Chondrocyte (in vitro differentiated cells): ENCODE data around the gene ZNF556. TPM values are rescaled to one million over a fixed set of nuclear protein-coding genes. Genes with fewer than 3 reads are reported as not detected.

Experiments
- DNase-seq: peaks from one replicate; pipeline ENCODE4 v3.0.0; 2021; ENCODE audit warnings: mixed read lengths, low spot score
- H3K27ac Mint-ChIP-seq: one replicate; pipeline ENCODE4 v1.8.0; 2021; ENCODE audit warnings: mild to moderate bottlenecking, moderate library complexity, mixed read lengths; ENCODE audit not compliant: unreplicated experiment
- H3K27me3 Mint-ChIP-seq: 2 replicates; pipeline ENCODE4 v1.8.0; 2021; ENCODE audit warnings: low read depth, mixed read lengths
- H3K36me3 Mint-ChIP-seq: 2 replicates; pipeline ENCODE4 v1.8.0; 2021; ENCODE audit warnings: low read depth, mixed read lengths
- H3K4me1 Mint-ChIP-seq: 2 replicates; pipeline ENCODE4 v1.8.0; 2021; ENCODE audit warnings: low read depth, mild to moderate bottlenecking, mixed read lengths
- H3K4me3 Mint-ChIP-seq: one replicate; pipeline ENCODE4 v1.8.0; 2021; ENCODE audit warnings: mild to moderate bottlenecking, moderate library complexity, mixed read lengths; ENCODE audit not compliant: unreplicated experiment
- H3K9me3 Mint-ChIP-seq: 2 replicates; pipeline ENCODE4 v1.8.0; 2021; ENCODE audit warnings: low read depth, mixed read lengths
- CTCF ChIP-seq: fragments of 200-600 bp; sonication (generic); IDR thresholded peaks from 2 replicates; pipeline ENCODE4 v1.5.0; 2021; ENCODE audit warnings: antibody characterized with exemption, mild to moderate bottlenecking, moderate library complexity
- long read RNA-seq: library from polyadenylated mRNA; stranded (forward); transcript quantifications from one replicate; pipeline ENCODE4 v2.0.0, GENCODE V29; 2021
- total RNA-seq: library from RNA; stranded (reverse); gene quantifications from 3 replicates; pipeline ENCODE4 v1.2.1, GENCODE V29; 2021

Gene ZNF556
- not detected in 3 replicates for total RNA-seq
- long read RNA-seq, result 0 reads

GRCh38 chr19:2867025-2867991, at the start of gene ZNF556:
Gene ZNF556 (plus strand): TSS chr19:2867335. CDS start chr19:2867422, 87 bp downstream.
- Mint-ChIP-seq H3K36me3 (peaks cover 2% of the 10 kb centered on the region), H3K27me3 (peaks cover 4% of the 10 kb centered on the region), H3K27ac (no peak within 1 kb of the TSS), H3K4me3 (no peak within 1 kb of the TSS), H3K4me1 (no peaks in the 10 kb centered on the region), H3K9me3 (peaks cover 3% of the 10 kb centered on the region)
- DNase-seq, result no peak
- no peak for TF ChIP-seq CTCF

GRCh38 chr19:2819540-2820111, 47.5 kb upstream of the ZNF556 start, which contains the start of gene ZNF554:
Gene ZNF554 (plus strand): TSS chr19:2819868. CDS start chr19:2820072, 204 bp downstream.
- H3K27ac Mint-ChIP-seq, result peak within 1 kb of the TSS; percentile 38
- peak; percentile 98 for DNase-seq
- peak; percentile 90 for TF ChIP-seq CTCF
- peak within 1 kb of the TSS; percentile 78 for H3K4me3 Mint-ChIP-seq
- no peaks in the 10 kb centered on the region for H3K27me3 Mint-ChIP-seq
- H3K36me3 Mint-ChIP-seq, result peaks cover 5% of the 10 kb centered on the region
- peaks cover 3% of the 10 kb centered on the region for H3K4me1 Mint-ChIP-seq
- H3K9me3 Mint-ChIP-seq, result peaks cover 2% of the 10 kb centered on the region

- peaks cover 8% of the 10 kb centered on the region for H3K36me3 Mint-ChIP-seq
- peaks cover 3% of the 10 kb centered on the region for H3K9me3 Mint-ChIP-seq
- H3K27me3 Mint-ChIP-seq, result no peaks in the 10 kb centered on the region
- H3K4me1 Mint-ChIP-seq, result peaks cover 3% of the 10 kb centered on the region
- DNase-seq, result no peak
- TF ChIP-seq CTCF, result no peak
- H3K4me3 Mint-ChIP-seq, result peak overlapping the region; percentile 78
- H3K27ac Mint-ChIP-seq, result peak overlapping the region; percentile 38
Observed at GRCh38 chr19:2820112-2820702, 46.9 kb upstream of the ZNF556 start.

- H3K36me3 Mint-ChIP-seq, result peaks cover 21% of the 10 kb centered on the region
- H3K27ac Mint-ChIP-seq, result no peak overlapping the region
- no peaks in the 10 kb centered on the region for H3K27me3 Mint-ChIP-seq
- H3K4me3 Mint-ChIP-seq, result no peak overlapping the region
- peaks cover 12% of the 10 kb centered on the region for H3K9me3 Mint-ChIP-seq
- peaks cover 3% of the 10 kb centered on the region for H3K4me1 Mint-ChIP-seq
- no peak for TF ChIP-seq CTCF
- DNase-seq, result no peak
Observed at GRCh38 chr19:2822846-2823245, 44.3 kb upstream of the ZNF556 start.

GRCh38 chr19:2823646-2824045, 43.5 kb upstream of the ZNF556 start:
- H3K27me3 Mint-ChIP-seq, result no peaks in the 10 kb centered on the region
- TF ChIP-seq CTCF, result no peak
- H3K9me3 Mint-ChIP-seq, result peaks cover 15% of the 10 kb centered on the region
- DNase-seq, result no peak
- H3K27ac Mint-ChIP-seq, result no peak overlapping the region
- peaks cover 3% of the 10 kb centered on the region for H3K4me1 Mint-ChIP-seq
- no peak overlapping the region for H3K4me3 Mint-ChIP-seq
- H3K36me3 Mint-ChIP-seq, result peaks cover 29% of the 10 kb centered on the region
